GM11168 (cell line): ENCODE measurements around the gene ZNF385D.

Source experiments
- in situ Hi-C: fragments of 300-500 bp; cut with MboI; formaldehyde crosslinking; loops from one replicate; pipeline ENCODE4 v1.12.0; 2022; ENCODE audit warnings: low sequenced_read_pairs; ENCODE audit not compliant: unreplicated experiment

ZNF385D gene

GRCh38 chr3:21528291-21528995, 222.6 kb downstream of the ZNF385D start:
- in situ Hi-C loops: no loop called here

GRCh38 chr3:21526461-21526860, 224.5 kb downstream of the ZNF385D start:
- in situ Hi-C loops: no loop called here

GRCh38 chr3:21524133-21524532, 226.9 kb downstream of the ZNF385D start:
- in situ Hi-C loops: no loop called here

GRCh38 chr3:21520106-21520963, 230.7 kb downstream of the ZNF385D start:
- in situ Hi-C loops: no loop called here

GRCh38 chr3:21517184-21517583, 233.8 kb downstream of the ZNF385D start:
- in situ Hi-C loops: no loop called here

GRCh38 chr3:21515417-21515816, 235.6 kb downstream of the ZNF385D start:
- in situ Hi-C loops: no loop called here

GRCh38 chr3:21509731-21510470, 241.1 kb downstream of the ZNF385D start:
- in situ Hi-C loops: no loop called here

GRCh38 chr3:21508246-21508645, 242.8 kb downstream of the ZNF385D start:
- in situ Hi-C loops: no loop called here

- in situ Hi-C loops: no loop called here
Observed at GRCh38 chr3:21505711-21506460, 245.1 kb downstream of the ZNF385D start.

GRCh38 chr3:21502656-21503055, 248.4 kb downstream of the ZNF385D start:
- in situ Hi-C loops: no loop called here

GRCh38 chr3:21500834-21501233, 250.2 kb downstream of the ZNF385D start:
- in situ Hi-C loops: no loop called here

GRCh38 chr3:21490671-21491070, 260.3 kb downstream of the ZNF385D start:
- in situ Hi-C loops: loop anchor here (25.0 kb wide), 1 partner anchor 978 kb away; no protein-coding TSS in a partner anchor

- in situ Hi-C loops: loop anchor here (25.0 kb wide), 1 partner anchor 975 kb away; no protein-coding TSS in a partner anchor
Observed at GRCh38 chr3:21487520-21487919, 263.5 kb downstream of the ZNF385D start.

GRCh38 chr3:21486024-21486935, 264.7 kb downstream of the ZNF385D start:
- in situ Hi-C loops: loop anchor here (25.0 kb wide), 1 partner anchor 974 kb away; no protein-coding TSS in a partner anchor

- in situ Hi-C loops: loop anchor here (25.0 kb wide), 1 partner anchor 972 kb away; no protein-coding TSS in a partner anchor
Observed at GRCh38 chr3:21484828-21485144, 266.2 kb downstream of the ZNF385D start.

GRCh38 chr3:21484057-21484827, 266.8 kb downstream of the ZNF385D start:
- in situ Hi-C loops: loop anchor here (25.0 kb wide), 1 partner anchor 972 kb away; no protein-coding TSS in a partner anchor

GRCh38 chr3:21481991-21482390, 269.0 kb downstream of the ZNF385D start:
- in situ Hi-C loops: loop anchor here (25.0 kb wide), 1 partner anchor 970 kb away; no protein-coding TSS in a partner anchor
